GM12801 (cell line): ENCODE measurements around the gene C2orf81.

Experiments used
- TF ChIP-seq, protein P1 (sequence below): IDR thresholded peaks from one replicate; pipeline ENCODE4 v1.5.1; 2011; ENCODE audit warnings: control low read depth; ENCODE audit not compliant: insufficient read length; ENCODE audit errors: extremely low read depth

C2orf81 gene

DNA sequence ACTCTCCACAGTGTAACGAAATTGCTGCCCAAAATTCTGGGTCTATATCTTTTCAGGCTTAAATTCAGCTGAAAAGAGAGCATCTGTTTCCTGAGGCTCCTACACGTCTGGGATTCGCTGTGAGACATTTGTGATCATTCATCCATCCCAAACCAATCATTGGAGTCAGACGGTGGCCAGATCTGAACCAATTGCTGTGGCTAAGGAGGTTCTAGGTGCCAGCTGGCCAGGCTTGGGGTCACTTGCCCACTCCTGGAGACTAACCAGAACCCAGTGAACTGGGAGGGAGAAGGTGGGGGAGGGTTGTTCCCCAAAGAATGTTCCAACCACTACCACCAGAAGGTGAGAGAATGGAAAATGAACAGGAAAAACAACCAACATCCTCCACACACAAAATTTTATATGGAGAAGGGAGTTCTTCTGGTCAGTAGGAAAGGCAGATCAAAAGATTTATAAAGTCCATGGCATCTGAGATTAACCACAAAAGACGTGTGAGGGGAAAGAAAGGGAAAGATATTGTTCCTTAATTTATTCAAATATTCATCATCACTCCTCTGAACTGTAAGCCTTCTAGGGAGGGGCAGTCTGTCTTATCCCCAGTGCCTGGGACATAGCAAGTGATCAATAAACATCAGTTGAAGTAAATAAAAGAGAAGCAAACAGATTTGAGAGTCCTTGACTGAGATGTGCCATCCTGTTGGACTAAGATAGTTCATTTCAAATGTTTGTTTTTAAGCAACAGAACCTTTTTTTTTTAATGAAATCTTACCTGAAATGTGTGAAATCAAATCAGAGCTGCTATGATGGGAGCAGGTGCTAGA is 23.3 kb upstream of the C2orf81 start:
- TF ChIP-seq, protein P1, sequence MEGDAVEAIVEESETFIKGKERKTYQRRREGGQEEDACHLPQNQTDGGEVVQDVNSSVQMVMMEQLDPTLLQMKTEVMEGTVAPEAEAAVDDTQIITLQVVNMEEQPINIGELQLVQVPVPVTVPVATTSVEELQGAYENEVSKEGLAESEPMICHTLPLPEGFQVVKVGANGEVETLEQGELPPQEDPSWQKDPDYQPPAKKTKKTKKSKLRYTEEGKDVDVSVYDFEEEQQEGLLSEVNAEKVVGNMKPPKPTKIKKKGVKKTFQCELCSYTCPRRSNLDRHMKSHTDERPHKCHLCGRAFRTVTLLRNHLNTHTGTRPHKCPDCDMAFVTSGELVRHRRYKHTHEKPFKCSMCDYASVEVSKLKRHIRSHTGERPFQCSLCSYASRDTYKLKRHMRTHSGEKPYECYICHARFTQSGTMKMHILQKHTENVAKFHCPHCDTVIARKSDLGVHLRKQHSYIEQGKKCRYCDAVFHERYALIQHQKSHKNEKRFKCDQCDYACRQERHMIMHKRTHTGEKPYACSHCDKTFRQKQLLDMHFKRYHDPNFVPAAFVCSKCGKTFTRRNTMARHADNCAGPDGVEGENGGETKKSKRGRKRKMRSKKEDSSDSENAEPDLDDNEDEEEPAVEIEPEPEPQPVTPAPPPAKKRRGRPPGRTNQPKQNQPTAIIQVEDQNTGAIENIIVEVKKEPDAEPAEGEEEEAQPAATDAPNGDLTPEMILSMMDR = no peak

DNA sequence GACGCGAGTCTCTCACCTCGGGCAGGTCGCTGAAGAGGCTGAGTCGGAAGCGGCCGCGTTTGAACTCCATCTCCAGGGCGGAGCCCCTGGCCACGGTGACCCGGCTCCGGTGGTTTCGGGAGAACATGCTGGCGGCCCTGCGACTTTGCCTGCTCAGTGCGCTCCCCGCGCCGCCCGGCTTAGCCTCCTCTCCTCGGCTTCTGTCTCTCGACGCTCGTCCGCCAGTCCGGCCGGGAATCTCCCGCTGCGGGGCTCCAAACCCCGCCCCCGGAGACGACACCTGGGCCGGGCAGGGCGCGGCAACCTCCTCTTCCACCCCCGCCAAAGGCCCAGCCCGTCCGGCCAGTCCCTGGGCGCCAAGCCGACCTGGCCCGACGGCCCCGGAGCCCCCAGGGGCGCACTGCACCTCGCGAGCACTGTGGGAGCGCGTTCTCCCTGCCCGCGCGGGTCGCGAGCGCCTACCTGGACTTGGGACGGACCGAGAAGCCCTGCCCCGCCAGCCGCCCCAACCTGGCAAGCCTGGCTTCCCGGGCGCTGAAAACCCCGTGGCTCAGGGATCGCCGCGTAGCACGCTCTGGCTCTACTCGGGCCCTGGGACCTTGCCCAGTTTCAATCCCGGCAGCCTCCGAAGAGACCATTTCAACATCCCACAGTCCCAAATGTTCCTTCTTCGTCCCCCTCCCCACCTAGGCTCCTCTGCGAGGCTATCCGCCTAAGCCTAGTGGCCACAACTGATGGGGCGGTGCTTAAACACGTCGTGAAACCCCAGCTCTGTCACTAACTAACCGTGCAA is 20.5 kb upstream of the C2orf81 start, which contains the start of gene RTKN:
TSS of gene RTKN (minus strand) at position 248 of the 793 bp plus-strand sequence. CDS start at position 127, 121 bp downstream.
- TF ChIP-seq, protein P1 = no peak

DNA sequence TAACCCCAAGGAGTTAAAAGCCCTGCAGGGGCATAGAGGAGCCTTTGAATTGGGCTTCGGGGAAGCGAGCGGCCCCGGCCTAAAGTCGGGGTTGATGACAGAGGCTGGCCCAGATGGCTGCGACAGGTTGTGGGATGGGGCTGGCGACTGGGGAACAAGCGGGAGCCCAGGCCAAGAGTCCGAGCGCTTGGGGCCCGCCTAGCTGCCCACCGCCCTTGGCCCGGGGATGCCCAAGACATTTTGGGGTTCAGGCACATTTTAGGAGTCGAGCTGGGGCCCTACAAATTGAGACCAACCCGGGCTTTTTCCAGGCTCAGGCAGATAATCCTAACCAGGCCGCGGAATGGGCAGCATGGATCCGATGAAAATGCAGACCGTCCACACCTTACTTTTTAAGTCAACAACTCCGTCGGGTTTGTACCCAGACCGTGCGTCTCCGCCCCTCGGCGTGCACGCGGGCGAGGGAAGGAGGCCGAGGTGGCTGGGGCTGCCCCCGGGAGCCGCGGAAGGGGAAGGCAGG is 19.8 kb upstream of the C2orf81 start:
- TF ChIP-seq, protein P1 = no peak

DNA sequence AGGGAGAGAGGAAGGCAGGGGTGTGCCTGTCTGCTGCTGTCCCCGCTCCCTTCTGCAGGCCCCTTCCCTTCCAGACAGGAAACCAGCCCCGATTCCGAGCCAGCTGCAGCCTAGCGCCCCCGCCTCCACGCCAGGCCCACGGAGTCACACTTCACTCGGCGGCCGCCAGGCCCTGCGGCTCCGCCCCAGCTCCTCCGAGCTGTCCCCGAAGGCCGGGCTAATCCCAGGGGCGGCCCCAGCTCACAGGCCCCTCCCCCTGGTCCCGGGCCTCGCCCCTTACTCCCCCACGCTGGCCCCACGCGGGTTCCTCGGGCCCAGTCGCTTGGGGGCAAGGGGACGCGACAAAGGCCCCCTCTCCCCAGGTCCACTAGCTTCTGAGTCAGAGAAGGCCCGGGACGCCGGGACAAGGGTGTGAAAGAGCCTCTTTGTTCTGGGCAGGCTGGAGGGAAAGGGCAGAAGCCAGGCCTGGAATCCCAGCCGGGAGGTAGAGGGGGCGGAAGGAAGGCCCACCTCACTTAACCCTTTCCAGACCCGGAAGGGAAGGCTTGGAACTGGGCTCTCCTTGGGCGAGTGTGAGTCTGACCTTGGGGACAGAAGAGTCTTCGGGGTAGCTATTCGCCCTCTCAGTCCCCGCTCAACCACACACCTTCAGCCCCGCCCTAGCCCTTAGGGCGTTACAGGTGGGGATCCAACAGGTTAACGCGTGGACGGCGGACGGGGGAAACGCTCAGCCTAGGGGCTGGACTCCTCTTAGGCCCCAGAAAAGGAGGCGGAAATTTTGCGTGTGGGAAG is 19.2 kb upstream of the C2orf81 start:
- TF ChIP-seq, protein P1 = no peak

DNA sequence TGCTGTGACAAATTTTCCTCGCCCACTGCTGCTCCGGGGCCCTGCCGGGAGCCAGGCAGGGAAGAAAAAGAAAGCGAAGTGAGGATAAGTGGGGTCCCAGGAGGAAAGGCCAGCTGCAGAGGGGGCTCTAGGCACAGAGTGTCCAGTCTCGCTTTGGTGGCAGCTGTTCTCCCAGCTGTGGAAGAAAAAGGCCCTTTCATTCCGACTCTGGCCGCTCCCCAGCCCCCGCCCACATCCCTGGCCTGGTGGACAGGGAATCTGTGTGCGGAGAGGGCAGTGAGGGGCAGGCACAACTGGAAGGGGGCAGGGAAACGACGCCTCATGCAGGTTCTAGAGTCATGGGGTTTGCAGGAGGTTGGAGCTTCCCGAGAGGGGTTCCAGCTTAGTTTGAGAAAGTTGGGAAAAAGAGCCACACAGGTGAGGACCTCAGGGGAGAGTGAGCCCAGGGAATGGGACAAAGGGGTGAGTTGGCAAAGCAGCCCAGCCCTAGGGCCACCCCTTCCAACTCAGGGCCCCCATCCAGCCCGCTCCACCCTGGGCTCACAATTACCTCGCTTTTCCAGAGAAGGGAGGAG is 18.5 kb upstream of the C2orf81 start:
- TF ChIP-seq, protein P1 = no peak

DNA sequence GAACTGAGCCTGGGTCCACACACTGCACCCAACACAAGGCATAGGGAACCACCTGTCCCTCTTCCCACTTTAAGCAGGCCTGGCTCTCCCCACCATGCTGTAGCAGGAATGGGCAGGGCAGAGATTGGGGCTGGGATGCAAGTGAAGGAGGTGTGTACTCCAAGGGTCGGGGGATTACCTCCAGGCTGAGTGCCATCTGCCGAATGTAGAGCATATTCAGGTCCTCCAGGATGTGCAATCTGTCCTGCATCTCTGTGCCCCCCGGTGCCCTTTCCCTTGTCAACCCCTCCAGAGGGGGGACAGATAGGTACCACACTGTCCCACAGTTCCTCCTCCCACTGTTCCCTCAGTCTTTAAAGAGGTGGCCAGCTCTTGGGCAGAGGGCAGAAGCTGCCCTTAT is 18.0 kb upstream of the C2orf81 start:
- TF ChIP-seq, protein P1 = no peak
